C1 segment of cervical spinal cord (tissue), 14 donors: ENCODE measurements around the gene PTGER3.
"Not testable (repeated sequence)": the region's sequence is repeated elsewhere in the genome, so short reads cannot be mapped to it uniquely, and the experiment has no call there.

Source experiments
- DNase-seq, 14 donors: peaks; one replicate each; lab custom pipeline; 2025; lab: John Stamatoyannopoulos, UW

Gene PTGER3

DNA sequence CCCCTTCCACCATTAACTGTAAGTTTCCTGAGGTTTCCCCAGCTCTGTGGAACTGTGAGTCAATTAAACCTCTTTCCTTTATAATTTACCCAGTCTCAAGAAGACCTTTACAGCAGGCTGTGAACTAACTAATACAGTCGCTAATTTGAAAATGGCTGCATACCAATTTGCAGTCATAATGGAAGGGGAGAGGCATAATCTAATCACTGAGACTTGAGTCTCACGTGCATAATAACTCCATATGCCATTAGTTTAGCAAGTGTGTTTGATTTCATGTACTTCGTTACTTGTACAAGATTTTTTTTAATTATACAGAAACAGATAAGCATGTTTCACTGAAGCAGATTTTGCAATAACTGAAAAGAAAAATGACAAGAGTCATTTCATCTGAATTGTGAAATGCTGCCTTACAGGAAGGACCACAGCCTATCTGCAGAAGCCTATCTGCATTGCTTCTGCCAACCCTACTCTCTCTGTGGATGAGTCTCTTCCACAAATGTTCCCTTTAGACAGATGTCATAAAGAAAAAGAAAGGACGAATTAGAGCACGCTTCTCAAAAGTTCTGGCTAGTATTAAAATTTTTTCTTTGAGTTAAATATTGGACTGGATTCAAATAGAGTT is 99.1 kb downstream of the PTGER3 start:
- DNase-seq = no peak

GRCh38 chr1:70947835-70948234 is 99.8 kb downstream of the PTGER3 start:
- no peak for DNase-seq

- no peak for DNase-seq
Observed at GRCh38 chr1:70945676-70946075, 101.9 kb downstream of the PTGER3 start.

DNA sequence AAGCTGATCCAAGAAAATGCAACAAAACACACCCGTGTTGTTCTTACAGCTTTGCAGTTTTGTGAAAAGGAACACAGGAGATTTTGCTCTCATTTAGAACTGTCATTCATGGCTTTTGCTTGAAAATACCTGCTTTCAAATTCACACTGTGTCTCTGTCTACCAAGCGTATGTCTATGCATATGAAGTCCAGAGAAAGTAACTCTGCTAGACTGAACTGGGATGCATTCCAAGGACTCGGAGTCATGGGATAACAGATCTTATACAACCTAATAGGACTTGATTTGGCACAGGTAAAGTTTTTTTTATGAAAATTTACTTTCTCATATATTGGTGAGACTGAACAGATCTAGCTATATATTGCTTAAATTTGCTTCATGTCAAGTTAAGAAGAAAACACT is 102.4 kb downstream of the PTGER3 start:
- no peak for DNase-seq

DNA sequence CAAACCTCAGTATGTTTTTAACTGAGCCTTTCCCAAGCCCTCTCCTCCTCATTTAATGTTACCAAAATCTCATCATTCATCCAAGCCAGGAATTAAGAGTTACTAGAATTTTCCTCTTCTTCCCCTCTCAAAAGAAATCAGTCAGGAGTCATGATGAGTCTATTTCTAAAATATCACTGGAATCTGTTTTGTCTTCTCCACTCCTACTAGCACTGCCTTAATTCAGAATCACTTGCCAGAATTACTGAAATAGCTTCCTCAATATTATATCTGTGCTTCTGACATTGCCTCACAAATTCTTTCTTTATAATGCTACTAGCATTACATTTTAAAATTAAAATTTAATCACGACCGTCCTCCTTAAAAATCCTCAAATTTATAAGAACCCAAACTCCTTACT is 106.1 kb downstream of the PTGER3 start:
- no peak for DNase-seq

DNA sequence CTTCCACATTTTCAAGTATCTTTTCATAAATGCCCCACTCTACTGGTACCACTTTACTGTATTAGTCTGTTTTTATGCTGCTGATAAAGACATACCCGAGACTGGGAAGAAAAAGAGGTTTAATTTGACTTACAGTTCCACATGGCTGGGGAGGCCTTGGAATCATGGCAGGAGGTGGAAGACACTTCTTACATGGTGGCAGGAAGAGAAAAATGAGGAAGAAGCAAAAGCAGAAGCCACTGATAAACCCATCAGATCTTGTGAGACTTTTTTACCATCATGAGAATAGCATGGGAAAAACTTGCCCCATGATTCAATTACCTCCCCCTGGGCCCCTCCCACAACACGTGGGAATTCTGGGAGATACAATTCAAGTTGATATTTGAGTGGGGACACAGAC is 107.2 kb downstream of the PTGER3 start:
- DNase-seq = not testable (repeated sequence)

- DNase-seq = no peak
Observed at GRCh38 chr1:70934194-70934961, 113.2 kb downstream of the PTGER3 start.

DNA sequence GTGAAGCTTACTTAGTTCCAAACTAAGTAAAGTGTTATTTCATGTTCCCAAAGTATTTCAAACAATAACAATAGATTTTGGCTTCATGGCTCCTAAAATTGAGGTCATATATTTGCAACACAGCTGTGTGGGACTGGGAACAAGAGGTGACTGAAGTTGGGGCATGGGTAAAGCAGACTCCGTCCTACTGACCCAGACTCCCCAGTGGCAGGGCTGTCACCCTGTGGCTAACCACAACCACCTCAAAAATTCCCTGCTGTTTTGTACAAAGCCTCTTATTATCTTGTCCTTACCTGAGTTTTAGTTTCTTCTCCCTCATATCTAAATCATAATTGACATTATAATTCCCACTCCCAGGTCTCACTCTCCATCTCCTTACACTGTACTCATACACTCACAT is 117.6 kb downstream of the PTGER3 start:
- no peak for DNase-seq

DNA sequence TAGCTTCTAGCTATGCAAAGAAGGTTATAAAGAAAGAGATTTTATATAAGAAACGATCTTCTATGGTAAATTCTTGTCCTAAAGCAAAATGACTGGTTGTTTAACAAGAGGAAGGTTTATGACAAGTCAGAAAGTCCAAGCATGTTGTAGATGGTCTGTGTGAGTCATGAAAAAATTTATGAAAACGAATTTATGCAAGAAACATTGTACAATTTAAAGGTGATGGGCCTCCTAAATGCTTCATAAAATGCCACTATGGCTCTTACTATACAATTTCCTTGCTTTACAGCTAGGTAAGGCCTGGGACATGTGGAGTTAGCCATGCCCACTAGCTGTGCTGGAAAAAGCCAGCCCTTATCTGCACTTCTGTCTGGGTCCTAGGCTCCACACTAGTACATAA is 125.4 kb downstream of the PTGER3 start:
- DNase-seq = no peak
